Smooth muscle cell (in vitro differentiated cells): Measurements from ENCODE around the gene FSTL4. TPM values are rescaled to one million over a fixed set of nuclear protein-coding genes. Genes with fewer than 3 reads are reported as not detected.
"Not testable (repeated sequence)": the region's sequence is repeated elsewhere in the genome, so short reads cannot be mapped to it uniquely, and the experiment has no call there.

Experiments
- DNase-seq: peaks from one replicate; lab custom pipeline; 2025; ENCODE audit not compliant: unreplicated experiment; lab: John Stamatoyannopoulos, UW
- H2AFZ ChIP-seq: fragments of 200-600 bp; sonication (generic); 2 replicates; pipeline ENCODE4 v1.6.0; 2016; ENCODE audit warnings: antibody characterized with exemption, low read depth, mild to moderate bottlenecking
- H3F3A ChIP-seq: fragments of 200-600 bp; sonication (generic); 2 replicates; pipeline ENCODE4 v1.6.0; 2017; ENCODE audit warnings: antibody characterized with exemption, low read depth
- H3K27ac ChIP-seq: fragments of 200-600 bp; sonication (generic); 2 replicates; pipeline ENCODE4 v1.5.1; 2016; ENCODE audit warnings: low read depth, mild to moderate bottlenecking
- H3K27me3 ChIP-seq: fragments of 200-600 bp; sonication (generic); 2 replicates; pipeline ENCODE4 v1.6.1; 2016; ENCODE audit warnings: low read depth, mild to moderate bottlenecking
- H3K36me3 ChIP-seq: fragments of 200-600 bp; sonication (generic); 2 replicates; pipeline ENCODE4 v1.5.1; 2016; ENCODE audit warnings: low read depth
- H3K4me1 ChIP-seq: fragments of 200-600 bp; sonication (generic); 2 replicates; pipeline ENCODE4 v1.5.1; 2016; ENCODE audit warnings: low read depth
- H3K4me2 ChIP-seq: fragments of 200-600 bp; sonication (generic); 2 replicates; pipeline ENCODE4 v1.6.0; 2016; ENCODE audit warnings: mild to moderate bottlenecking
- H3K4me3 ChIP-seq: fragments of 200-600 bp; sonication (generic); 2 replicates; pipeline ENCODE4 v1.5.1; 2016; ENCODE audit warnings: mild to moderate bottlenecking
- H3K79me2 ChIP-seq: fragments of 200-600 bp; sonication (generic); 2 replicates; pipeline ENCODE4 v1.6.0; 2016; ENCODE audit warnings: low read depth, mild to moderate bottlenecking
- H3K9ac ChIP-seq: fragments of 200-600 bp; sonication (generic); 2 replicates; pipeline ENCODE4 v1.6.0; 2016; ENCODE audit warnings: low read depth
- H3K9me3 ChIP-seq: fragments of 200-600 bp; sonication (generic); replicated peaks from 2 replicates; pipeline ENCODE4 v1.5.1; 2016; ENCODE audit warnings: low read depth
- H4K20me1 ChIP-seq: fragments of 200-600 bp; sonication (generic); 2 replicates; pipeline ENCODE4 v1.6.0; 2016; ENCODE audit warnings: low read depth
- CTCF ChIP-seq: fragments of 200-600 bp; sonication (generic); IDR thresholded peaks from 2 replicates; pipeline ENCODE4 v1.5.1; 2017; ENCODE audit warnings: borderline replicate concordance, mild to moderate bottlenecking, antibody characterized with exemption; ENCODE audit not compliant: insufficient read depth, poor library complexity, severe bottlenecking
- WGBS: methylation state at CpG from one replicate; pipeline ENCODE4 v1.1.7; 2016; ENCODE audit warnings: low lambda C conversion rate; 5-methylcytosine and 5-hydroxymethylcytosine counted together
- polyA plus RNA-seq: library from polyadenylated mRNA; unstranded; fragments of >200 nt; fragmentation: Nextera tagmentation; extraction: Ambion mirVana; gene quantifications from 2 replicates; pipeline ENCODE4 v1.2.1, GENCODE V29; 2016
- total RNA-seq: library from RNA; depleted of rRNA; stranded (reverse); fragments of >200 nt; gene quantifications from 2 replicates; pipeline ENCODE4 v1.2.3, GENCODE V29; 2014

The FSTL4 gene
- total and polyA plus RNA-seq, 2 experiments from 2014 or later = 0.49 TPM; not detected in 1

GRCh38 chr5:133450286-133450685 is 162.1 kb downstream of the FSTL4 start:
- Histone ChIP-seq H3K4me2 (no peak overlapping the region), H3K4me3 (no peak overlapping the region), H2AFZ (no peak overlapping the region), H3K27ac (no peak overlapping the region), H3F3A (no peaks in the 10 kb centered on the region), H3K9ac (no peak overlapping the region), H3K27me3 (no peaks in the 10 kb centered on the region), H3K36me3 (no peaks in the 10 kb centered on the region), H3K79me2 (no peaks in the 10 kb centered on the region), H3K4me1 (no peaks in the 10 kb centered on the region), H4K20me1 (no peaks in the 10 kb centered on the region), H3K9me3 (no peaks in the 10 kb centered on the region)
- no peak for DNase-seq
- WGBS = 86% methylated on average over 8 of the region's 8 CpGs
- TF ChIP-seq CTCF = no peak

- no peaks in the 10 kb centered on the region for H3K36me3 ChIP-seq
Observed at GRCh38 chr5:133449181-133449580, 163.2 kb downstream of the FSTL4 start.

GRCh38 chr5:133446440-133446839 is 165.9 kb downstream of the FSTL4 start:
- no peaks in the 10 kb centered on the region for H3K4me1 ChIP-seq
- no peak overlapping the region for H3K4me3 ChIP-seq
- no peaks in the 10 kb centered on the region for H3K9me3 ChIP-seq
- H3F3A ChIP-seq = no peaks in the 10 kb centered on the region
- no peak overlapping the region for H2AFZ ChIP-seq
- WGBS = 91% methylated on average over 9 of the region's 9 CpGs
- no peaks in the 10 kb centered on the region for H4K20me1 ChIP-seq
- no peak for DNase-seq
- H3K4me2 ChIP-seq = no peak overlapping the region
- H3K27ac ChIP-seq = no peak overlapping the region
- no peaks in the 10 kb centered on the region for H3K27me3 ChIP-seq
- TF ChIP-seq CTCF = no peak
- H3K9ac ChIP-seq = no peak overlapping the region
- no peaks in the 10 kb centered on the region for H3K79me2 ChIP-seq
- no peaks in the 10 kb centered on the region for H3K36me3 ChIP-seq

More at GRCh38 chr5:133449181-133449580, 163.2 kb downstream of the FSTL4 start:
- TF ChIP-seq CTCF = no peak
- Histone ChIP-seq H3K27ac (no peak overlapping the region), H4K20me1 (no peaks in the 10 kb centered on the region), H3K4me1 (no peaks in the 10 kb centered on the region), H3K27me3 (no peaks in the 10 kb centered on the region), H3K9me3 (no peaks in the 10 kb centered on the region), H3K4me3 (no peak overlapping the region), H3K4me2 (no peak overlapping the region), H3K9ac (no peak overlapping the region), H2AFZ (no peak overlapping the region), H3K79me2 (no peaks in the 10 kb centered on the region), H3F3A (no peaks in the 10 kb centered on the region)
- WGBS = 95% methylated on average over 10 of the region's 10 CpGs
- DNase-seq = no peak

GRCh38 chr5:133445744-133446143 is 166.6 kb downstream of the FSTL4 start:
- H3K27ac ChIP-seq = no peak overlapping the region
- H3K27me3 ChIP-seq = no peaks in the 10 kb centered on the region
- 74% methylated on average over 1 of the region's 1 CpG for WGBS
- no peaks in the 10 kb centered on the region for H3K4me1 ChIP-seq
- H3K36me3 ChIP-seq = no peaks in the 10 kb centered on the region
- no peaks in the 10 kb centered on the region for H3F3A ChIP-seq
- DNase-seq = no peak
- H3K9me3 ChIP-seq = no peaks in the 10 kb centered on the region
- H3K79me2 ChIP-seq = no peaks in the 10 kb centered on the region
- no peak overlapping the region for H3K9ac ChIP-seq
- H2AFZ ChIP-seq = no peak overlapping the region
- H4K20me1 ChIP-seq = no peaks in the 10 kb centered on the region
- H3K4me2 ChIP-seq = no peak overlapping the region
- TF ChIP-seq CTCF = no peak
- H3K4me3 ChIP-seq = no peak overlapping the region

GRCh38 chr5:133445204-133445603 is 167.1 kb downstream of the FSTL4 start:
- not testable (repeated sequence) for H3K4me2 ChIP-seq, H3F3A ChIP-seq, DNase-seq, H3K27ac ChIP-seq, H4K20me1 ChIP-seq, H3K4me1 ChIP-seq, H3K27me3 ChIP-seq, H3K9ac ChIP-seq, H3K79me2 ChIP-seq, H3K4me3 ChIP-seq, H3K36me3 ChIP-seq, H3K9me3 ChIP-seq, H2AFZ ChIP-seq
- WGBS = 92% methylated on average over 10 of the region's 10 CpGs
